ENCODE measurements around the gene GAREM1. TPM values are rescaled to one million over a fixed set of nuclear protein-coding genes. Genes with fewer than 3 reads are reported as not detected.

The GAREM1 gene
- total RNA-seq (ENCODE audit: low replicate concordance), result 5.1 and 6.2 TPM in 2 replicates

- Mint-ChIP-seq H3K4me1 (peaks cover 26% of the 10 kb centered on the region), H3K36me3 (no peaks in the 10 kb centered on the region), H3K27me3 (ENCODE audit: insufficient read depth, low read depth) (peaks cover 15% of the 10 kb centered on the region), H3K4me3 (peak within 1 kb of the TSS; percentile 96), H3K9me3 (no peaks in the 10 kb centered on the region), H3K27ac (peak within 1 kb of the TSS; percentile 84)
- H3K9me3 ChIP-seq (ENCODE audit: low read depth), result no peaks in the 10 kb centered on the region
- H3K4me3 ChIP-seq, result peak within 1 kb of the TSS; percentile 97
- peaks cover 41% of the 10 kb centered on the region for H3K79me2 ChIP-seq (ENCODE audit: low read depth)
- H3K27me3 ChIP-seq, result peaks cover 25% of the 10 kb centered on the region
- peaks cover 25% of the 10 kb centered on the region for H3F3A ChIP-seq (ENCODE audit: low read depth)
- H3K9ac ChIP-seq, result peak within 1 kb of the TSS; percentile 56
- peak within 1 kb of the TSS; percentile 98 for H3K4me2 ChIP-seq
- TF ChIP-seq EZH2phosphoT487 (IDR thresholded peaks at IDR 0.05) (no peak), CTCF (IDR thresholded peaks at IDR 0.05) (peak; percentile 60), EZH2 (IDR thresholded peaks at IDR 0.05) (peak; percentile 47)
- H3K27ac ChIP-seq, result peak within 1 kb of the TSS; percentile 83
- peak; percentile 98 for DNase-seq (ENCODE audit: low spot score)
- H2AFZ ChIP-seq (replicated peaks), result peak within 1 kb of the TSS; percentile 97
- no peaks in the 10 kb centered on the region for H3K36me3 ChIP-seq
- H4K20me1 ChIP-seq (ENCODE audit: low read depth), result peaks cover 14% of the 10 kb centered on the region
- H3K4me1 ChIP-seq, result peaks cover 24% of the 10 kb centered on the region
Observed at GRCh38 chr18:32470714-32471633, at the start of gene GAREM1. TSS of gene GAREM1 (minus strand) at chr18:32470882. CDS start at chr18:32470428, 454 bp downstream.

GRCh38 chr18:32511147-32511546 lies 40.5 kb upstream of the GAREM1 start:
- Histone ChIP-seq H3K27ac (no peak overlapping the region), H3K4me3 (no peak overlapping the region), H3K9me3 (ENCODE audit: low read depth) (no peaks in the 10 kb centered on the region), H2AFZ (replicated peaks) (no peak overlapping the region), H3K4me2 (no peak overlapping the region), H3K27me3 (no peaks in the 10 kb centered on the region), H3K36me3 (no peaks in the 10 kb centered on the region), H3K4me1 (no peaks in the 10 kb centered on the region), H3F3A (ENCODE audit: low read depth) (no peaks in the 10 kb centered on the region), H3K79me2 (ENCODE audit: low read depth) (no peaks in the 10 kb centered on the region), H3K9ac (no peak overlapping the region), H4K20me1 (ENCODE audit: low read depth) (no peaks in the 10 kb centered on the region)
- Mint-ChIP-seq H3K9me3 (peaks cover 3% of the 10 kb centered on the region), H3K27me3 (ENCODE audit: insufficient read depth, low read depth) (peaks cover 3% of the 10 kb centered on the region), H3K4me3 (no peak overlapping the region), H3K27ac (no peak overlapping the region), H3K36me3 (no peaks in the 10 kb centered on the region), H3K4me1 (no peaks in the 10 kb centered on the region)
- no peak for DNase-seq (ENCODE audit: low spot score)
- TF ChIP-seq EZH2phosphoT487 (IDR thresholded peaks at IDR 0.05) (no peak), CTCF (IDR thresholded peaks at IDR 0.05) (no peak), EZH2 (IDR thresholded peaks at IDR 0.05) (no peak)

GRCh38 chr18:32509111-32509510 lies 38.4 kb upstream of the GAREM1 start:
- no peaks in the 10 kb centered on the region for H3K9me3 ChIP-seq (ENCODE audit: low read depth)
- Mint-ChIP-seq H3K9me3 (peaks cover 3% of the 10 kb centered on the region), H3K27ac (no peak overlapping the region), H3K36me3 (no peaks in the 10 kb centered on the region), H3K4me1 (no peaks in the 10 kb centered on the region), H3K27me3 (ENCODE audit: insufficient read depth, low read depth) (peaks cover 3% of the 10 kb centered on the region), H3K4me3 (no peak overlapping the region)
- H3K36me3 ChIP-seq, result no peaks in the 10 kb centered on the region
- DNase-seq (ENCODE audit: low spot score), result no peak
- no peaks in the 10 kb centered on the region for H3K27me3 ChIP-seq
- H3K4me2 ChIP-seq, result no peak overlapping the region
- no peak overlapping the region for H3K4me3 ChIP-seq
- no peaks in the 10 kb centered on the region for H3F3A ChIP-seq (ENCODE audit: low read depth)
- H3K79me2 ChIP-seq (ENCODE audit: low read depth), result no peaks in the 10 kb centered on the region
- no peak overlapping the region for H3K27ac ChIP-seq
- no peaks in the 10 kb centered on the region for H3K4me1 ChIP-seq
- TF ChIP-seq EZH2 (IDR thresholded peaks at IDR 0.05) (no peak), CTCF (IDR thresholded peaks at IDR 0.05) (no peak), EZH2phosphoT487 (IDR thresholded peaks at IDR 0.05) (no peak)
- H3K9ac ChIP-seq, result no peak overlapping the region
- no peaks in the 10 kb centered on the region for H4K20me1 ChIP-seq (ENCODE audit: low read depth)
- no peak overlapping the region for H2AFZ ChIP-seq (replicated peaks)

Data from neural progenitor cell (in vitro differentiated cells).